ENCODE measurements around the gene PRB3.
A peak's percentile ranks its signal among the peaks of the same experiment; 100 is the strongest.

PRB3 gene

GRCh38 chr12:11269607-11270006, at the start of gene PRB3:
Gene PRB3 (minus strand): TSS chr12:11269707. CDS start chr12:11269669, 38 bp downstream.
- no peak for DNase-seq
- intact Hi-C loops (cut with DNase I), result no loop called here

- DNase-seq, result no peak
- intact Hi-C loops (cut with DNase I), result no loop called here
These were observed 40.8 kb upstream of the PRB3 start, which contains the start of gene PRB4 for GRCh38 chr12:11310336-11310735. Gene PRB4 (minus strand): TSS chr12:11310436. CDS start chr12:11310398, 38 bp downstream.

GRCh38 chr12:11307143-11307542, 37.6 kb upstream of the PRB3 start:
- intact Hi-C loops (cut with DNase I), result no loop called here
- DNase-seq, result no peak

- intact Hi-C loops (cut with DNase I), result no loop called here
- DNase-seq, result no peak
These were observed 3.9 kb upstream of the PRB3 start for GRCh38 chr12:11273449-11273848.

- DNase-seq, result no peak
- intact Hi-C loops (cut with DNase I), result no loop called here
These were observed 5.0 kb downstream of the PRB3 start for GRCh38 chr12:11264501-11264900.

- intact Hi-C loops (cut with DNase I), result no loop called here
- DNase-seq, result no peak
These were observed 23.0 kb downstream of the PRB3 start for GRCh38 chr12:11246489-11246888.

- no peak for DNase-seq
- intact Hi-C loops (cut with DNase I), result no loop called here
These were observed 26.9 kb downstream of the PRB3 start for GRCh38 chr12:11242656-11243055.

- intact Hi-C loops (cut with DNase I), result no loop called here
- DNase-seq, result no peak
These were observed 29.1 kb downstream of the PRB3 start for GRCh38 chr12:11240348-11240930.

GRCh38 chr12:11238275-11238674, 31.2 kb downstream of the PRB3 start:
- intact Hi-C loops (cut with DNase I), result no loop called here
- DNase-seq, result no peak

GRCh38 chr12:11233532-11233931, 36.0 kb downstream of the PRB3 start:
- DNase-seq, result no peak
- intact Hi-C loops (cut with DNase I), result no loop called here

- peak in 4 of 10 donors; percentile 3 to 19 (median 9) for DNase-seq
- intact Hi-C loops (cut with DNase I), result no loop called here
These were observed 41.1 kb downstream of the PRB3 start for GRCh38 chr12:11228296-11228879.

GRCh38 chr12:11227373-11227772, 42.1 kb downstream of the PRB3 start:
- no peak for DNase-seq
- intact Hi-C loops (cut with DNase I), result no loop called here
